ENCODE measurements around the gene KRT23.

KRT23 gene

GRCh38 chr17:40936437-40936971, 942 bp downstream of the KRT23 start:
- Histone ChIP-seq H4K20me1 (ENCODE audit: insufficient read depth, low read length, poor library complexity, severe bottlenecking) (no peaks in the 10 kb centered on the region), H3K9me2 (replicated peaks; ENCODE audit: low read depth, low read length) (no peaks in the 10 kb centered on the region), H3K79me2 (ENCODE audit: insufficient read depth, low read length) (no peaks in the 10 kb centered on the region), H2AFZ (ENCODE audit: low read length) (no peak overlapping the region), H3F3A (ENCODE audit: low read depth) (no peaks in the 10 kb centered on the region), H3K9me3 (ENCODE audit: insufficient read depth, low read depth, low read length) (no peaks in the 10 kb centered on the region), H3K4me2 (ENCODE audit: low read depth, low read length, poor library complexity, severe bottlenecking) (no peak overlapping the region), H3K4me1 (ENCODE audit: insufficient read depth, low read length, poor library complexity, severe bottlenecking) (no peaks in the 10 kb centered on the region), H3K9ac (ENCODE audit: low read depth, low read length, poor library complexity, severe bottlenecking) (no peak overlapping the region), H3K27me3 (ENCODE audit: insufficient read depth, low read length, poor library complexity, severe bottlenecking) (peaks cover 11% of the 10 kb centered on the region), H3K4me3 (ENCODE audit: low read length, poor library complexity, severe bottlenecking) (no peak overlapping the region), H3K36me3 (ENCODE audit: insufficient read depth, low read length) (no peaks in the 10 kb centered on the region)
- TF ChIP-seq EZH2phosphoT487 (IDR thresholded peaks at IDR 0.05; ENCODE audit: borderline replicate concordance) (no peak), CTCF (conservative IDR thresholded peaks at IDR 0.05; ENCODE audit: low read length) (no peak)

GRCh38 chr17:40935624-40936023, 1.8 kb downstream of the KRT23 start:
- Histone ChIP-seq H3F3A (ENCODE audit: low read depth) (no peaks in the 10 kb centered on the region), H3K4me3 (ENCODE audit: low read length, poor library complexity, severe bottlenecking) (no peak overlapping the region), H3K9me2 (replicated peaks; ENCODE audit: low read depth, low read length) (no peaks in the 10 kb centered on the region), H2AFZ (ENCODE audit: low read length) (no peak overlapping the region), H4K20me1 (ENCODE audit: insufficient read depth, low read length, poor library complexity, severe bottlenecking) (no peaks in the 10 kb centered on the region), H3K4me2 (ENCODE audit: low read depth, low read length, poor library complexity, severe bottlenecking) (no peak overlapping the region), H3K9me3 (ENCODE audit: insufficient read depth, low read depth, low read length) (no peaks in the 10 kb centered on the region), H3K9ac (ENCODE audit: low read depth, low read length, poor library complexity, severe bottlenecking) (no peak overlapping the region), H3K36me3 (ENCODE audit: insufficient read depth, low read length) (no peaks in the 10 kb centered on the region), H3K27me3 (ENCODE audit: insufficient read depth, low read length, poor library complexity, severe bottlenecking) (peaks cover 11% of the 10 kb centered on the region), H3K79me2 (ENCODE audit: insufficient read depth, low read length) (no peaks in the 10 kb centered on the region), H3K4me1 (ENCODE audit: insufficient read depth, low read length, poor library complexity, severe bottlenecking) (no peaks in the 10 kb centered on the region)
- TF ChIP-seq CTCF (conservative IDR thresholded peaks at IDR 0.05; ENCODE audit: low read length) (no peak), EZH2phosphoT487 (IDR thresholded peaks at IDR 0.05; ENCODE audit: borderline replicate concordance) (no peak)

GRCh38 chr17:40932608-40933007, 4.8 kb downstream of the KRT23 start:
- Histone ChIP-seq H3K27me3 (ENCODE audit: insufficient read depth, low read length, poor library complexity, severe bottlenecking) (peaks cover 11% of the 10 kb centered on the region), H3F3A (ENCODE audit: low read depth) (no peaks in the 10 kb centered on the region), H3K9me3 (ENCODE audit: insufficient read depth, low read depth, low read length) (no peaks in the 10 kb centered on the region), H3K79me2 (ENCODE audit: insufficient read depth, low read length) (no peaks in the 10 kb centered on the region), H3K4me1 (ENCODE audit: insufficient read depth, low read length, poor library complexity, severe bottlenecking) (no peaks in the 10 kb centered on the region), H2AFZ (ENCODE audit: low read length) (no peak overlapping the region), H3K9ac (ENCODE audit: low read depth, low read length, poor library complexity, severe bottlenecking) (no peak overlapping the region), H3K4me3 (ENCODE audit: low read length, poor library complexity, severe bottlenecking) (no peak overlapping the region), H4K20me1 (ENCODE audit: insufficient read depth, low read length, poor library complexity, severe bottlenecking) (no peaks in the 10 kb centered on the region), H3K9me2 (replicated peaks; ENCODE audit: low read depth, low read length) (no peaks in the 10 kb centered on the region), H3K4me2 (ENCODE audit: low read depth, low read length, poor library complexity, severe bottlenecking) (no peak overlapping the region), H3K36me3 (ENCODE audit: insufficient read depth, low read length) (no peaks in the 10 kb centered on the region)
- TF ChIP-seq CTCF (conservative IDR thresholded peaks at IDR 0.05; ENCODE audit: low read length): no peak
- no peak for TF ChIP-seq EZH2phosphoT487 (IDR thresholded peaks at IDR 0.05; ENCODE audit: borderline replicate concordance)
